HG02973 (cell line): ENCODE measurements around the gene SUSD5.
"Not testable (repeated sequence)": the region's sequence is repeated elsewhere in the genome, so short reads cannot be mapped to it uniquely, and the experiment has no call there.

Source experiments
- ATAC-seq: cut with Tn5 transposase; IDR thresholded peaks from one replicate; pipeline ENCODE4 v1.9.1; 2021; ENCODE audit warnings: moderate library complexity; ENCODE audit not compliant: unreplicated experiment

The SUSD5 gene

DNA sequence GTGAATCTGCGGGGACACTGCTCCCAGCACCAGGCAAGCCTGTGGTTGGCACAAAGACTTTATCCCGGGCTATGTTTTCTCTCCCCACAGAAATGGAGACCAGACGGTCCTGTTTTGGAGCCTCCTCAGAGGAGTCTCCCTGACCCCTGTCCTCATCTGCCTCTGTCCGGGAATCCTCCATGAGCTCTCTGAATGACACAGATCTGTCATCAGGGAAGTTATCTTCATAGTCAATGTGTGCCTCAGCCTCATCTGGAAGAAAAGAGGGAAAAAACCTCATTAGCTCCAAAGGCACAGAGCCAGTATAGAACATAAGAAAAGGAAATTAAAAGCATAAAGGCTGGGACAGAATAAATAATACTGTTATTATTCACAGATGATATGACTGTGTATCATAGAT lies 64.8 kb downstream of the SUSD5 start:
- no peak for ATAC-seq

- no peak for ATAC-seq
Measured at GRCh38 chr3:33152363-33153360, 65.9 kb downstream of the SUSD5 start.

GRCh38 chr3:33149342-33149741 lies 69.3 kb downstream of the SUSD5 start:
- no peak for ATAC-seq

DNA sequence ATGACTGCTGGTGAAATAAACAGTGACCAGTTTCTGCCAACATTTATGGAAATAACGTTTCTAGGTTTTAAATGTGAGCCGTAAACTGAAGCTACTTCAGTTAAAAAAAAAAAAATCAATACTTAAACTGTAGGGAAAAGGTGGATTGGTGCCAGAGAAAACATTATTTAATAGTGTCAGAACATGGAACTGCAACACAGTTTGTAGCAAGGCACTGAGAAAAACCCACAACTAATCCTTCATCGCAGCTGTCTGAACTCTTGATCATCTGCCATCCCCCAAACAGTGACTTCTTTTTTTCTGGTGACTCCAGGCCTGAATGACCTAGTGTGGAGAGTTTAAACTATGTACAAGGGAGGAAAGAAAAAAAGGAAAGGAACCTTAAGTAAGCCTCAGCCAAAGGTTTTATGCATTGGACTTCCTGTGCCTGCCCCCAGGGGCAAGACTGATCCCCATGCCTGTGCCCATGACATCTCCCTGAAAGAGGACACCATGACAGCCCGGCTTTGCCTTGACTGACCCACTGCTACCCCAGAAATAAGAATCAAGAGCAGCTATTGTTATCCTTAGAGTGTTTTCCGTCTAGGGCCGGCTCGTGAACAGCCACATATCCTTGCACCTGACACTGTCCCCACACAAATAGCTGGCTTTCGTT lies 71.7 kb downstream of the SUSD5 start:
- ATAC-seq: no peak

DNA sequence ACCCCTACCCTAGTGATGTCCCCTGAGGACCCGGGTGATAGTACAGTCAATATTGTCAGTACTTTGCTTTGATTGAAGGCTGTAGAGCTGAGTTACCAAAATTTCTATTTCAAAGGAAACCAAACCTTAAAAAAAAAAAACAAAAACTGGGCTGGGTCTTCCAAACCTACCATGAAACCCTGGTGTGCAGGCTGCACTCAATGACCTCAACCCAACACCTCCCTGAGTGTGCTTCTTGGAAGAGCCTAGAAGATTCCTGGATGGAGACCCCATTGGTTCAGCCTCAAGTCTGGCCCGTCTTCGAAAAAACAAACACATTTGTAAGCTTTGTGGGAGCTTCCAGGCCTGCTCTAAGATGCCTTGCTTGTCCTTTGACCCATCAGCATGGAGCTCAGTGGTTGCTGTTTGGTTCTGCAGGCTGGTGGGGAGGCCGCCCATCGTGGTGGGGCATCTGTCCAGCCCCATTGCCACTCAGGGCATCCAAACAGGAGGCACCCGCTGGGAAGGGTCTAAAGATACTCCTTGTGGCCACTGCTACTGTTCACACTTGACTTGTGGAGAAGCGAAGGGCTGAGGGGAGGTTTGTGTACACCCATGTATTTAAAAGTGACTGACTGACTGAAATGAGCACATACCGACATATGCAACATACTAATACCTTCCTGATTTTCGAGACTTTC lies 72.6 kb downstream of the SUSD5 start:
- ATAC-seq: no peak

- ATAC-seq: no peak
Measured at GRCh38 chr3:33145221-33145900, 73.2 kb downstream of the SUSD5 start.

GRCh38 chr3:33144433-33144832 lies 74.2 kb downstream of the SUSD5 start:
- ATAC-seq: no peak

DNA sequence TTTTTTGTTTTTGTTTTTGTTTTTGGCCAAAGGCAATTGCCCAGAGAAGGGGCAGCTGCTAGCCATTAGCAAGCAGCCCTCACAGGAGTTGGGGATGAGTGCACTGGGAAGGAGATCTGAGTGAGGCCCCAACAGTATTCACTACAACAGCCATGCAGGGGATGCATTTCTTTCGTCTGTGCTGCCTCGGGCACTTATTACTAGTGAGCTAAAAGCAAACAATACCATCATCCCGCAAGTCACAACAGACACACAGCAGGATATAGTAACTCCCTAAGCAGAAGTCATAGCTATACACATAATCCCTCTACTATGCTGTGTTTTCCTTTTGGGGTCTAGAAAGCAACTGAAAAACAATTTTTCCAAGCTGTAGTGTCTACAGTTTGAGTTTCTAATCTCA lies 77.6 kb downstream of the SUSD5 start:
- no peak for ATAC-seq

DNA sequence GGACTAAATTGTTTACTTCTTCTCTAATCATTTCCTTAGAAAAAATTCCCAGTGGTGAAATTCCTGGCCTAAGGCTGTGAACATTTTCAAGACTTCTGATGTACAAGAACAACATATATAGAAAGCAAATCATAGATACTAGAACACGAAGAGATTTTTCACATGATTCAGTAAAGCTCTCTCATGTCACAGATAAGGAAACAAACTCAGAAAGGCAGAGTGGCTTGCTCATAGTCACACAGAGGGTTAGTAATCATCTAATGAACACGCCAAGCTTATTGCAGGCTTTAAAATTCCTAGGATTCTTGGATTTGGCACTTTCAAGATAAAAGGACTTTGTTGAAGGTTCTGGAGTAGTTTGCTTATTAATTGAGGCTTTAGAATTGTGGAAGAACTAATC lies 78.6 kb downstream of the SUSD5 start:
- no peak for ATAC-seq

DNA sequence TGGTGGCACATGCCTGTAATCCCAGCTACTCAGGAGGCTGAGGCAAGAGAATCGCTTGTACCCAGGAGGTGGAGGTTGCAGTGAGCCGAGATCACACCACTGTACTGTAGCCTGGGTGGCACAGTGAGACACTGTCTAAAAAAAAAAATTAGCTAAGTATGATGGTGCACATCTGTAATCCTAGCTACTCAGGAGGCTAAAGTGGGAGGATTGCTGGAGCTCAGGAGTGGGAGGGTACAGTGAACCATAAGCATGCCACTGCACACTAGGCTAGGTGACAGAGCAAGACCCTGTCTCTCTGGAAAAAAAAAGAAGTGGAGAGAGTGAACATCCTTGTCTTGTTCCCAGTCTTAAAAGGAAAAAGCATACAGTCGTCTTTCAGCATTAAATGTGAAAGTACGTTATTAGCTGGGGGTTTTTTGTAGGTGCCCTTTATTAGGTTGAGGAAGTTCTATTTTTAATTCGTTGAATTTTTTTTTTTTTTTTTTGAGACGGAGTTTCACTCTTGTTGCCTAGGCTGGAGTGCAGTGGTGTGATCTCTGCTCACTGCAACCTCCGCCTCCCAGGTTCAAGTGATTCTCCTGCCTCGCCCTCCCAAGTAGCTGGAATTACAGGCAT lies 79.5 kb downstream of the SUSD5 start:
- not testable (repeated sequence) for ATAC-seq

DNA sequence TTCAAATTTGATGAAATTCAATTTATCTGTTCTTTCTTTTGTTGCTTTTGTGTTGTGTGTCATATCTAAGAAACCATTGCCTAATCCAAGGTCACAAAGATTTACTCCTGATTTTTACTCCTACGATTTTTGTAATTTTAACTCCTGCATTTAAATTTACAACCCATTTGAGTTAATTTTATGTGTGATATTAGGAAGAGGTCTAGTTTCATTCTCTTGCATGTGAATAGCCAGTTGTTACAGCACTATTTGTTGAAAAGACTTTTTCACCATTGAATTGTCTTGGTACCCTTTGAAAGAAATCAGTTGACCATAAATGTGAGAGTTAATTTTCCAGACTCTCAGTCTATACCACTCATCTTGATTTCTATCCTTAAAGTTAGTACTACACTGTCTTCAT lies 80.9 kb downstream of the SUSD5 start:
- no peak for ATAC-seq

DNA sequence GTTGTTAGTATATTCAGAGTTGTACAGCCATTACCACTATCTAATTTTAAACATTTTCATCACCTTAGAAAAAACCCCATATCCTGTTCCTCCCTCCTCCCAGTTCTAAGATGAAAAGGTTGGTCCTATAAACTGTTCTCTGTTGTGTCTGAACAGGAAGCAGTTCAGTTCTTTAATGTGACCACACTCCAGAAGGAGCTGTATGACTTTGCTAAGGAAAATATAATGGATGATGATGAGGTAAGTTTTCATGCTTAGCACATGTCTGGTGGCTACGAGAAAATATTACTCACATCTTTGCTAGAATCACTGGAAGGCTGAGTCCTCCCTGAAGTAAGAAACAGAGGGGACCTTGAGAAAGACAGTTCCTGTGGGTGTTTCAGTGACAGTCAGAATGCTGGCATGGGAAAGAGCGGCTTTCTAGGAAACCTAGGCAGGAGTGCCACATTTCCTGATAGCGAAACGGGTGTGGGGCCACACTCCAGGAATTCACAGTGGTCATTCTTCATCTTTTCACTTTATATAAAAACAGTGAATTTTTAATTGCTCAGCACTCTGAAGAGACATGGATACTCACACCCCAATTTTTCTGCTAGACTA lies 84.5 kb downstream of the SUSD5 start:
- ATAC-seq: peak; percentile 45

DNA sequence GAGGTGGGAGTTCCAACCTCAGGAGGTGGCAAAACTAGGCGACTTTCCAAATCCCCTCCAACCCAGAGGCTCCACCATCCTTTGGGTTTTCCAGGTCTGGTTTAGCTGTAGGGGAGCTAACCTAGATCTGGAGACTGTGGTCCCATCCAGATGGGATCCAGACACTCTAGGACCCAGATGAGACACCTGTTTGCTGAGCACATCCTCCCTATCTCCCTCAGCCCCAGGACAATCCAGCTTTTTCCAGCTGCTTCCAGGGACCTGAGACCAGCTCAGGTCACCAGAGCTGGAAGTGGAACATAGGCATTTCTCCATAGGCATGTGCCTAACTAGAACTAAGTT lies 86.6 kb downstream of the SUSD5 start:
- peak; percentile 19 for ATAC-seq

DNA sequence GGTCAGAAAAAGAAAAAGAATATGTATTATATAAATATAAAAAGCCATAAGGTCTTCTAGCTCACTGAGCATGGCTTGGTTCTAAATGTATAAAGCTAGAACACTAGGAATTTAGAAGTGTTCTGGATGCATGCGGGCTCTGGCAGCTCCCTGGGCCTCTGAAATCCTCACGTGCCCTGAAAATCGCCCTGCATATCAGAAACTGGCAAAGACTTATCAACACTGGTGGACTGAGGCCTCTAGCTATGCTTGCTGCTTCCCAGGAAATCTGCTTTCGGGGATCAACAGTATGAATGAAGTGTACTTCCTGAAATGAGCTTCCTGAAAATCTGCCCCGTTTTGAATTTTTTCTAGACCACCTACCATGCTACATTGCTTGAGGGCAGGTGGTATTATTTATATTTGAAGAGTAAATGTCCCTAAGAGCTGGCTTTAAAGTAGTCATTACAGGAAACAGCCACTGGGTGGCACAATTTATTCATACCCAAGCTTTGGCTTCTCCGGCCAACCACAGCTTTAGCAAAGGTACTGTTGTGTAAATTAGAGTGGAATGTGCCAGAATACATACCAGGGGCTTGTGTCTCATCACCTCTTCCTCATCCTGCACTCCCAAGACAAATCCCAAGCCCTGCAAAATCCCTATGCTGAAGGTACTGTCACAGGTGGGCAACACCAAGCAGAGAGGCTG lies 87.1 kb downstream of the SUSD5 start:
- ATAC-seq: peak; percentile 49

DNA sequence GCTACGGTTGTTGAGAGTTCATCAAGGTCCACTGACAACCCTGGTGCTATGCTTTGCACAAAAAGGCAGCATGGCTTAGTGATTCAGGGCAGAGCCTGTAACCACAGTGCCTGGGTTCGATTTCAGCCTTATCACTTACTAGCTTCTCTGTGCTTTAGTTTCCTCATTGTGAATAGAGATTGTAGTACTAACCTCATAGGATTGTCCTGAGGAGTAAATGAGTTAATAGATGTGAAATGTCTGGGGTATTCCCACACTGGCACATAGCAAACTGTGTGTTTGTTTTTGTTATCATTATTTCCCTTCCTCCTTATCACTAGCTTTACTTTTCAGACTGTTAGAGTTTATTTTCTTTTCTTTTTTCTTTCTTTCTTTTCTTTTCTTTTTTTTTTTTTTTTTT lies 88.5 kb downstream of the SUSD5 start:
- no peak for ATAC-seq

GRCh38 chr3:33128706-33129105 lies 89.9 kb downstream of the SUSD5 start:
- ATAC-seq: no peak

- no peak for ATAC-seq
Measured at GRCh38 chr3:33125840-33126239, 92.8 kb downstream of the SUSD5 start.

DNA sequence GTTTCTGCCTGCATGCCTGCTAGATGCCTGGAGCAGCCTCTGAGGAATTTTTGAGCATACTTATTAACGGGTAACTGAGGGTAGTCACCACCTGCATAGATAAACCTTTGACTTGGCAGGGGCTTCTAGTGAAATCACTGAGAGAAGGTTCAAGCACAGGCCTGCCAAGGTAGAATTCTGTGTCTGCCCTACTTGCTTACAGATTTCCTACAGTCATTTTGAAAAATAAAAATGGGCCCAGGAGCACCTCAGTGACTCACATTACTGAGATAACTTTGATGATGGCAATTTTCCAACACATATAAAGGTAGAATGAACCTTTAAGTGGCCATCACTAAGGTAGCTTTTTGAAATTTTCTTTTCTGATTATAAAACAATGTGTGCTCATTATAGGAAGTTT lies 94.0 kb downstream of the SUSD5 start:
- no peak for ATAC-seq

DNA sequence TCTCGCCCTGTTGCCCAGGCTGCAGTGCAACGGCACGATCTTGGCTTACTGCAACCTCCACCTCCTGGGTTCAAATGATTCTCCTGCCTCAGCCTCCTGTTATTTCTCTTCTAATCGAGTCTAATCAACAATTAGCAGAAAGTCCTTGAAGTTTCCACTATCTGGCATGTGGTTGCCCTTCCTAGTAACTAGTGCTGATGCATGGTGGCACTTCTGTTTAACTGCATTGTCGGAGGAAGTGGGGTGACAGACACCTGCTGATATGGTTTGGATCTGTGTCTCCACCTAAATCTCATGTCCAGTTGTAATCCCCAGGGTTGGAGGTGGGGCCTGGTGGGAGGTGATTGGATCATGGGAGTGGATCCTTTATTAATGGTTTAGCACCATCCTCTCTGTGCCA lies 95.6 kb downstream of the SUSD5 start:
- ATAC-seq: no peak

DNA sequence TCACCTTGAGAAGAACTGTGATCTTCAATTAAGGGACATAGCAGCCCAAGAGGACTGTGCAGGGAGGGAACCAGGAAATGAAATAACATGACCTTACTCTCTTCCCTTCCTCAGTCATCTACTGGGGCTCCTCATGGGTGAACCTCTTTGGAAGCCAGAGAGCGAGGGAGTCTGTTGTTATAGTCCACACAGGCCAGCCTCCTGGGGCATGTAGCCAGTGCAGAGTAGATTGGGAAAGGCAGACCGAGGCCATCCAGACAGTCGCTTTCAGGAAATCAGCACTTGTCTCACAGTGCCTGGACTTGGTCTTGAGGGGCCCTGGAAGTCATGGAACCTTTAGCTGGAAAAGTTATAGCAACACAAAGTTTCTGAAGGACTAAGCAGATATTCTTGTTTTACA lies 98.7 kb downstream of the SUSD5 start:
- no peak for ATAC-seq
